Measurements from ENCODE around the gene HSPA4L. TPM values are rescaled to one million over a fixed set of nuclear protein-coding genes. Genes with fewer than 3 reads are reported as not detected.
A peak's percentile ranks its signal among the peaks of the same experiment; 100 is the strongest.

The HSPA4L gene
- total RNA-seq, 1 experiment from 2014 or later: 5.5 TPM

DNA sequence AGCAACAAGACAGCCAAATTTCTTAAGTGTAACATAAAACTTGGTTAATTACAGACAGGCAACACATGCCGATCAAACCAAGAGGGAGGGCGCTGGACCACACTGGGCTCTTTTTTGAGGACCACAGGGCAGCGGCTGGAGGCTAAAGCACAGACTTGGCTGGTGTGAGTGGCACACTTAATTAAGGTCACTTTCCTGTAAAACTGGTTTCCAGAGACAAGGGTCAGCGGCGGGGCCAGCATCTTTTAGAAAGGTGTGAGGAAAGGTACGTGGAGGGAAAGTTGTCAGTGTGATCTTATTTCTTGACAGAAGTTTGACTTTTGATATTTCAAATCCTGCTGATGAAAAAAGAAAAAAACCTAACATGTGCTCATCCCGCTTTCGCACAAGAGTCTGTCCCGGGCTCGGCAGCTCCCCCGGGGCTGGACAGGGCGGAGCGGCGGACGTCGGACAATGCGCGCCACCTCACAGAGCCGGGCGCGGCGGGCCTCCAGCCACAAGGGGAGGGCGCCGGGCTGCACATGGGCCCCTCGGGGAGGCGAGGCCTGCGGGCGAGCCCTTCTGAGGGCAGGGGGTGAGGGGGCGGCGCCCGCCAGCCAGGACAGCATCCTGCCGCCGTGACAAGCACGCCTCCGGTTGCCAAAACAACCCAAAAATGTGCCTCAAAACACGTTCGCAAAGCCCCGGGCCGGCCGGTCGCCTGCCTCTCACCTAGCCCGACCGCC is 660 bp upstream of the HSPA4L start:
- DNase-seq (ENCODE audit: low read depth, low spot score): no peak
- in situ Hi-C loops (cut with HindIII; ENCODE audit: low pct_unique_long_range_greater_than_20kb, low sequenced_read_pairs): no loop called here

- peak; percentile 72 for DNase-seq (ENCODE audit: low read depth, low spot score)
- in situ Hi-C loops (cut with HindIII; ENCODE audit: low pct_unique_long_range_greater_than_20kb, low sequenced_read_pairs): no loop called here
Measured at GRCh38 chr4:127782025-127782274, 172 bp upstream of the HSPA4L start.

- in situ Hi-C loops (cut with HindIII; ENCODE audit: low pct_unique_long_range_greater_than_20kb, low sequenced_read_pairs): no loop called here
- peak; percentile 49 for DNase-seq (ENCODE audit: low read depth, low spot score)
Measured at GRCh38 chr4:127783026-127783769, 1.1 kb downstream of the HSPA4L start.

DNA sequence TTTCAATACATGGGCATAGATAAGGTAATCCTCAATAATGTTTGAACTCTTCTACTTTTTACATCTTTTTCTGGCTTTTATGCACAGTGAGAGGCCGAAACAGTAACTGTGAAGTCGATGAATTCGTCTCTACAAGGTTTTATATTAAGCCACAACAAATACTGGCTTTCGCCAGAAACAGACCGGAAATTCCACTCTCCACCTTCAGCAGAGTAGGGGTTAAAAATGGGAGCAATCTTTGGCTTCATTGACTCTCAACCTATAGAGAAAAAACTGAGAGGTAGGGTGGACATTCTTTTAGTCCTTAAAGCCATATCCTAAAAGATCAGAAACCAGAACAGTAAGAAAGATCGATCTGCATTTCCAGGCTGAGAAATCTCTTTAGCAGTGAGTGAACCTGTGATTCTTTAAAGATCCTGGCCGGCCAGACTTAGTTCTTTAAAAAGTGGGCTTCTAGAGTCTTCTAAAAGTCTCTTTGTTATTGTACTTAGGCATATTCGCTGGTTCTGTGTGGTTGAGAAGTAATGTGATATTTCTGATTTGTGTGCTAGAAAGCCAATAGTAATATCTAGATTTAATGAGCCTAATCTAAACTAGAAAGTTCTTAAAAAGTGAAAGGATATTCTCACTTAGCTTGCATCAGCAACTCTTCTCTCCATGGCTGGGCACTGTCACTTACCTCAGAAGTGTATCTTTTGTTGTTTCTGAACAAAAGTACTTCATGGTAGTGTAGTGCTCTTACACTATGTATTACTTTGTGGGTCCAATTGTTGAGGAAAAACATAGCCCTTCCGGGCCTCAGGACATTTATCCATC is 2.0 kb downstream of the HSPA4L start:
- no peak for DNase-seq (ENCODE audit: low read depth, low spot score)
- in situ Hi-C loops (cut with HindIII; ENCODE audit: low pct_unique_long_range_greater_than_20kb, low sequenced_read_pairs): no loop called here

GRCh38 chr4:127788517-127788916 is 6.4 kb downstream of the HSPA4L start:
- in situ Hi-C loops (cut with HindIII; ENCODE audit: low pct_unique_long_range_greater_than_20kb, low sequenced_read_pairs): no loop called here
- DNase-seq (ENCODE audit: low read depth, low spot score): peak; percentile 43

DNA sequence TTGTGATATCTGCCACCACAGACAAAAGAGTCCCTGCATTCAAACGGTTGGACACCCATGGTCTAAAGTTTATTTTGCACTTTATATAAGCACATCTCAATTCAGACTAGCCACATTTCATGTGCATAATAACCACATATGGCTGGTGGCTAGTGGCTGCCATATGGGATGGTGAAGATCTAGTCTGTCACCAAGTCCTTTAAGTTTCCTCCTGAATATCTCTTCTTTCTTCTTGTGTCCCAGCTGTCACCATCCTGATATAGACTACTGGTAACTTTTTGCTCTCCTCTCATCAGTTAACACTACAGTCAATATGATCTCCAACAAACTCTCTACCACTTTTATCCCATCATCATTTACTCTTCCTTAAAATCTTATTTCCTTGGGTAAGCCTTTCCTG is 9.3 kb downstream of the HSPA4L start:
- DNase-seq (ENCODE audit: low read depth, low spot score): no peak

GRCh38 chr4:127793528-127793927 is 11.4 kb downstream of the HSPA4L start:
- in situ Hi-C loops (cut with HindIII; ENCODE audit: low pct_unique_long_range_greater_than_20kb, low sequenced_read_pairs): no loop called here
- DNase-seq (ENCODE audit: low read depth, low spot score): no peak

More for the DNA sequence above, 9.3 kb downstream of the HSPA4L start:
- in situ Hi-C loops (cut with HindIII; ENCODE audit: low pct_unique_long_range_greater_than_20kb, low sequenced_read_pairs): no loop called here

- in situ Hi-C loops (cut with HindIII; ENCODE audit: low pct_unique_long_range_greater_than_20kb, low sequenced_read_pairs): no loop called here
- no peak for DNase-seq (ENCODE audit: low read depth, low spot score)
Measured at GRCh38 chr4:127799711-127800110, 17.6 kb downstream of the HSPA4L start.

DNA sequence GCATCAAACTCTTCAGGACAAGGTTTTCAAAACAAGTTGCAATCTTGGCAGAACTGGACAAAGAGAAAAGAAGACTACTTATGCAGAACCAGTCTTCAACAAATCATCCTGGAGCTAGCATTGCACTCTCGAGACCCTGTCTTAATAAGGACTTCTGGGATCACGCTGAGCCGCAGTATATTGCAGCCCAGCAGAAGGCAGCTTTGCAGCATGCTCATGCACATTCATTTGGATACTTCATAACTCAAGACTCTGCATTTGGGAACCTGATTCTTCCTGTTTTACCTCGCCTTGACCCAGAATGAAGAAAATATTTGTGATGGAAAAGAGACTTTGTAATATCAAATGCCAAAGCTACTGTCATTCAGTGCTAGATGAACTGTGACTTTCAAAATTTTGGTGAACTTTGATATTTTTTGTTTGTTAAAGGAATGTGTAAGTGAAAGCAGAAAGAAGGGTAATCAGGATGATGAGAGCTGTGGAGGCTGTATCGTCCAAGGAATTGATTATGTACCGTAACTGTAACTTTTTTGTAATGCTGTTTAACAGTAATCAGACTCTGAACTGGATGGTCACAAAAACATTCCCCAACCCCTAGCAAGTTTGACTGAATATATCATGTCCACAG is 27.2 kb downstream of the HSPA4L start:
- DNase-seq (ENCODE audit: low read depth, low spot score): no peak
- in situ Hi-C loops (cut with HindIII; ENCODE audit: low pct_unique_long_range_greater_than_20kb, low sequenced_read_pairs): no loop called here

DNA sequence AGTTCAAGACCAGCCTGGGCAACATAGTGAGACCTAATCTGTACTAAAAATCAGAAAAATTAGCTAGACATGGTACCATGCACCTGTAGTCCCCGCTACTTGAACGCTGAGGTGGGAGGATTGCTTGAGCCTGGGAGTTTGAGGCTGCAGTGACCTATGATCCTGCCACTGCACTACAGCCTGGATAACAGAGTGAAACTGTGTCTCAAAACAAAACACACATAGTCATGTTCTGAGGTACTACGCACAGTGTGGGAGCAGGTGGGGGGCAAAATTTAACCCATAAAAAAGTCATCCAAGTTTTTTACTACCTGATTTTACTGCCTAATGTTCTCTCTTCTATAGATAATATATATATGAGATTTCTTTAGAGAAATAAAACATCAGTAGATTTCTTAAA is 28.4 kb downstream of the HSPA4L start:
- DNase-seq (ENCODE audit: low read depth, low spot score): no peak
- in situ Hi-C loops (cut with HindIII; ENCODE audit: low pct_unique_long_range_greater_than_20kb, low sequenced_read_pairs): no loop called here

GRCh38 chr4:127822430-127822829 is 40.3 kb downstream of the HSPA4L start:
- DNase-seq (ENCODE audit: low read depth, low spot score): no peak
- in situ Hi-C loops (cut with HindIII; ENCODE audit: low pct_unique_long_range_greater_than_20kb, low sequenced_read_pairs): no loop called here

- no peak for DNase-seq (ENCODE audit: low read depth, low spot score)
- in situ Hi-C loops (cut with HindIII; ENCODE audit: low pct_unique_long_range_greater_than_20kb, low sequenced_read_pairs): no loop called here
Measured at GRCh38 chr4:127828121-127828520, 46.0 kb downstream of the HSPA4L start.

DNA sequence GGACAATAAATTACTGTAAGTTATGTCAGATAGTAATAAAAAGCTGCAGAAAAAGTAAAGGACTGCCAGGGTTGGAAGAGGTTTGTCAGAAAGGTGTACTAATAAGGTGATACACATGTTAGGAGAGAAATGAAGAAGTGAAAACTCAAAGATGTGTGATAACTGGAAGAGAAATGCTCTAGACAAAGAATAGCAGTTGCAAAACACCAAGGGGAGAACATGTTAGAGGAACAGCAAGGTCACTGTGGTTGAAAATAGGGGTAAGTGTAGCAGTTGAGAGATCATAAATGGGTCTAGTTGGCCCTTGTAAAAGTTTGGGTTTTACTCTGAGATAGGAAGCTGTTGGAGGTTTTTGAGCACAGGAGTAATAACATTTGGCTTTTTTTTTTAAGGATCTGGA is 46.9 kb downstream of the HSPA4L start:
- DNase-seq (ENCODE audit: low read depth, low spot score): no peak
- in situ Hi-C loops (cut with HindIII; ENCODE audit: low pct_unique_long_range_greater_than_20kb, low sequenced_read_pairs): no loop called here

- in situ Hi-C loops (cut with HindIII; ENCODE audit: low pct_unique_long_range_greater_than_20kb, low sequenced_read_pairs): no loop called here
- peak; percentile 6 for DNase-seq (ENCODE audit: low read depth, low spot score)
Measured at GRCh38 chr4:127832585-127832984, 50.5 kb downstream of the HSPA4L start.

GRCh38 chr4:127843704-127844600 is 61.8 kb downstream of the HSPA4L start:
- DNase-seq (ENCODE audit: low read depth, low spot score): no peak
- in situ Hi-C loops (cut with HindIII; ENCODE audit: low pct_unique_long_range_greater_than_20kb, low sequenced_read_pairs): no loop called here

DNA sequence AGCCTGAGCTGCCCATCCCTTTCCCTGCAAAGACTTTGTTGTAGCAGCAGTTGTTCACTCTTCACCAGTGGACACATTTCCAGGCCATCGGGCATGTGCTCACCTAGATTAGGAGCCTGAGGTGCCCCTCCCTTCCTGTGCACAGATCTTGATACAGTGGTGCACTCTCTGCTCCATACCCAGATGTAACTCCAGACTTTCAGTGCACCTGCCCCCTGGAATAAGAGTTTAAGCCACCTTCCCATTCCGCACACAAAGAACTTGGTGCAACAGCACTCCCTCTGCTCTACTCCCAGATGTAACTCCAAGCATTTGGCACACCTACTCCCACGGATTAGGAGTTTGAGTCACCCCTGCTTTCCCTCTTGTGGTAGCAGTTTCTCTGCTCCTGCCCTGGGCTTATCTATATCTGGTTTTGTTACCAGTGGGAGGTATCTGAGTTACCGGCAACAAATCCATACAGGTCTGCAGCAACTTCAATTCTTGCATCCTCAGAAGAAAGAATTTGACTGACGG is 62.5 kb downstream of the HSPA4L start:
- DNase-seq (ENCODE audit: low read depth, low spot score): no peak
- in situ Hi-C loops (cut with HindIII; ENCODE audit: low pct_unique_long_range_greater_than_20kb, low sequenced_read_pairs): no loop called here

DNA sequence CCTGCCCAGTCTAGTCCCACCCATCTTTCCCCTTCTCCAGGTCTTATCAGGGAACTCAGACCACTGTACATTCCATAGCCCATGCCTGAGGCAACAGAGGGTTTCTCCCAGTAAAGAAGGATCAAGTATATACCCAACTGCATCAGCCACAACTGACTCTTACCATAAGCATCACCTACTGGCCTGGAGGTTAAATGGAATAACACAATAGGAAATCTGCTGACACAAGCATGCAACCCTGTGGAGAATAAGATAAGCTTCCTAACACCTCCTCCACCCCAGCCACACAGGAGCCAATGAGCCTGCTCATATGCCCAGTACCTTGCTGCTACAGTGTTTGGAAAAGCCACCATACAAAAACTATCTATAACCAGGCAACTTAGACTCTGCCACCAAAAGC is 63.9 kb downstream of the HSPA4L start:
- in situ Hi-C loops (cut with HindIII; ENCODE audit: low pct_unique_long_range_greater_than_20kb, low sequenced_read_pairs): no loop called here
- DNase-seq (ENCODE audit: low read depth, low spot score): no peak

Measured in SK-MEL-5 (cell line).